GM23338 (cell line): ENCODE results near the gene LYZL6. TPM values are rescaled to one million over a fixed set of nuclear protein-coding genes. Genes with fewer than 3 reads are reported as not detected.

Source experiments
- ATAC-seq: fragments of 200-7000 bp; cut with Tn5 transposase; 3 replicates; pipeline ENCODE4 v1.9.1; 2020
- DNase-seq: peaks from one replicate; pipeline ENCODE4 v3.0.0-alpha.2; 2015; ENCODE audit warnings: low spot score
- H2AFZ ChIP-seq: fragments of 200-600 bp; sonication (generic); 2 replicates; pipeline ENCODE4 v1.8.0; 2016; ENCODE audit warnings: antibody characterized with exemption, mild to moderate bottlenecking, moderate library complexity
- H3F3A ChIP-seq: fragments of 200-600 bp; sonication (generic); replicated peaks from 2 replicates; pipeline ENCODE4 v1.8.0; 2017; ENCODE audit warnings: antibody characterized with exemption, mixed run types, low read depth
- H3K27ac ChIP-seq: fragments of 200-600 bp; sonication (generic); 2 replicates; pipeline ENCODE4 v1.6.1; 2016; ENCODE audit warnings: low read depth
- H3K27me3 ChIP-seq: fragments of 200-600 bp; sonication (generic); 2 replicates; pipeline ENCODE4 v1.8.0; 2016; ENCODE audit warnings: mild to moderate bottlenecking, mixed run types, moderate library complexity; ENCODE audit not compliant: insufficient read depth
- H3K36me3 ChIP-seq: fragments of 200-600 bp; sonication (generic); 2 replicates; pipeline ENCODE4 v1.8.0; 2016; ENCODE audit warnings: mild to moderate bottlenecking; ENCODE audit not compliant: insufficient read depth
- H3K4me1 ChIP-seq: fragments of 200-600 bp; sonication (generic); 2 replicates; pipeline ENCODE4 v1.8.0; 2016; ENCODE audit warnings: mild to moderate bottlenecking, moderate library complexity; ENCODE audit not compliant: insufficient read depth
- H3K4me2 ChIP-seq: fragments of 200-600 bp; sonication (generic); 2 replicates; pipeline ENCODE4 v1.7.1; 2017; ENCODE audit warnings: mixed run types
- H3K4me3 ChIP-seq: fragments of 200-600 bp; sonication (generic); 2 replicates; pipeline ENCODE4 v1.6.1; 2016; ENCODE audit warnings: mixed run types
- H3K79me2 ChIP-seq: fragments of 200-600 bp; sonication (generic); replicated peaks from 2 replicates; pipeline ENCODE4 v1.8.0; 2017; ENCODE audit warnings: mild to moderate bottlenecking; ENCODE audit not compliant: insufficient read depth
- H3K9me2 ChIP-seq: fragments of 200-600 bp; sonication (generic); 2 replicates; pipeline ENCODE4 v1.8.0; 2017; ENCODE audit not compliant: insufficient read depth
- H4K20me1 ChIP-seq: fragments of 200-600 bp; sonication (generic); replicated peaks from 2 replicates; pipeline ENCODE4 v1.8.0; 2017; ENCODE audit warnings: mild to moderate bottlenecking; ENCODE audit not compliant: insufficient read depth
- H3K27ac Mint-ChIP-seq: 2 replicates; pipeline ENCODE4 v1.8.0; 2020; ENCODE audit warnings: inconsistent platforms, mild to moderate bottlenecking, moderate library complexity, mixed read lengths
- H3K27me3 Mint-ChIP-seq: 3 replicates; pipeline ENCODE4 v1.8.0; 2022; ENCODE audit warnings: low read depth, mild to moderate bottlenecking, moderate library complexity, mixed read lengths, inconsistent platforms; ENCODE audit not compliant: insufficient read depth, poor library complexity
- H3K36me3 Mint-ChIP-seq: 3 replicates; pipeline ENCODE4 v1.8.0; 2021; ENCODE audit warnings: low read depth, mild to moderate bottlenecking, inconsistent platforms, moderate library complexity, mixed read lengths
- H3K4me1 Mint-ChIP-seq: 3 replicates; pipeline ENCODE4 v1.8.0; 2020; ENCODE audit warnings: mild to moderate bottlenecking, inconsistent platforms, mixed read lengths
- H3K4me3 Mint-ChIP-seq: 3 replicates; pipeline ENCODE4 v1.8.0; 2021; ENCODE audit warnings: moderate library complexity, mild to moderate bottlenecking, inconsistent platforms, mixed read lengths
- H3K9me3 Mint-ChIP-seq: 3 replicates; pipeline ENCODE4 v1.8.0; 2020; ENCODE audit warnings: moderate library complexity, mild to moderate bottlenecking, inconsistent platforms, mixed read lengths
- CREB1 ChIP-seq: fragments of 250-450 bp; sonication (Bioruptor Pico); IDR thresholded peaks from 2 replicates; pipeline ENCODE4 v1.5.0; 2020; ENCODE audit warnings: low read depth, mild to moderate bottlenecking, moderate library complexity
- EZH2 ChIP-seq: fragments of 200-600 bp; sonication (generic); IDR thresholded peaks from one replicate; pipeline ENCODE4 v1.8.0; 2017; ENCODE audit warnings: antibody characterized with exemption, mild to moderate bottlenecking, low read depth; ENCODE audit not compliant: unreplicated experiment
- NANOG ChIP-seq: IDR thresholded peaks from 2 replicates; pipeline ENCODE4 v1.6.1; 2016; ENCODE audit warnings: antibody characterized with exemption, borderline replicate concordance
- POLR2AphosphoS5 ChIP-seq: IDR thresholded peaks from 2 replicates; pipeline ENCODE4 v1.6.1; 2016; ENCODE audit warnings: antibody characterized with exemption, low read depth
- STAT1 ChIP-seq: IDR thresholded peaks from one replicate; pipeline ENCODE4 v1.6.1; 2016; ENCODE audit warnings: antibody characterized with exemption; ENCODE audit not compliant: unreplicated experiment
- ZNF114 ChIP-seq: fragments of 250-450 bp; sonication (Bioruptor Pico); IDR thresholded peaks from 2 replicates; pipeline ENCODE4 v1.5.0; 2020; ENCODE audit warnings: mild to moderate bottlenecking, moderate library complexity
- ZNF331 ChIP-seq: fragments of 250-450 bp; sonication (Bioruptor Pico); IDR thresholded peaks from 2 replicates; pipeline ENCODE4 v1.5.0; 2020; ENCODE audit warnings: low read depth, mild to moderate bottlenecking, moderate library complexity
- polyA plus RNA-seq: library from polyadenylated mRNA; unstranded; fragments of >200 nt; fragmentation: Nextera tagmentation; extraction: Ambion mirVana; gene quantifications from 2 replicates; pipeline ENCODE4 v1.2.1, GENCODE V29; 2016
- total RNA-seq: library from RNA; depleted of rRNA; stranded (reverse); fragments of >200 nt; shearing (Covaris generic); gene quantifications from 2 replicates; pipeline ENCODE4 v1.2.3, GENCODE V29; 2014
- TF ChIP-seq, protein P1 (sequence below): IDR thresholded peaks from 2 replicates; pipeline ENCODE4 v1.6.1; 2016; ENCODE audit warnings: antibody characterized with exemption
- TF ChIP-seq, protein P2 (sequence below): fragments of 250-450 bp; sonication (Bioruptor Pico); IDR thresholded peaks from 2 replicates; pipeline ENCODE4 v1.5.0; 2020; ENCODE audit warnings: mild to moderate bottlenecking, moderate library complexity

The LYZL6 gene
- total and polyA plus RNA-seq, 2 experiments from 2014 or later: not detected

DNA sequence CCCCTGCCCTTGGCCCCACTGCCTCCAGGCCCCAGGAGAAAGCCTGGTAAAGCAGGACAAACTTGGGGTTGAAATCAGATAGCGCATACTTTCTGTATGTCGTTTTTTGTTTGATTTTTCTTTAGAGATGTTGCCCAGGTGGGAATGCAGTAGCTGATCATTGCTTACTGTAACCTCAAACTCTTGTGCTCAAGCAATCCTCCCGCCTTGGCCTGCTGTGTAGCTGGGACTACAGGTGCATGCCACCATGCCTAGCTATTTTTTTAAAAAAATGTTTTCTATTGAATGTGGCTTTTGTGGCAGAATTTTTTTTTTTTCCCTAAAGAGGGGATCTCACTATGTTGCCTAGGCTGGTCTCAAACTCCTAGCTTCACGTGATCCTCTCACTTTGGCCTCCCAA is 52.2 kb downstream of the LYZL6 start:
- no peak for ATAC-seq
- Histone ChIP-seq H3K36me3 (no peaks in the 10 kb centered on the region), H3K4me2 (no peak overlapping the region; the same call in 1 of the 2 replicates), H3K4me1 (no peaks in the 10 kb centered on the region; the same call in 1 of the 2 replicates), H3K27me3 (no peaks in the 10 kb centered on the region), H3F3A (no peaks in the 10 kb centered on the region), H2AFZ (no peak overlapping the region), H3K9me2 (no peaks in the 10 kb centered on the region), H3K27ac (no peak overlapping the region), H3K4me3 (no peak overlapping the region), H3K79me2 (no peaks in the 10 kb centered on the region), H4K20me1 (no peaks in the 10 kb centered on the region)
- no peak for TF ChIP-seq ZNF331 (CRISPR knock-in tag)
- TF ChIP-seq, protein P1, sequence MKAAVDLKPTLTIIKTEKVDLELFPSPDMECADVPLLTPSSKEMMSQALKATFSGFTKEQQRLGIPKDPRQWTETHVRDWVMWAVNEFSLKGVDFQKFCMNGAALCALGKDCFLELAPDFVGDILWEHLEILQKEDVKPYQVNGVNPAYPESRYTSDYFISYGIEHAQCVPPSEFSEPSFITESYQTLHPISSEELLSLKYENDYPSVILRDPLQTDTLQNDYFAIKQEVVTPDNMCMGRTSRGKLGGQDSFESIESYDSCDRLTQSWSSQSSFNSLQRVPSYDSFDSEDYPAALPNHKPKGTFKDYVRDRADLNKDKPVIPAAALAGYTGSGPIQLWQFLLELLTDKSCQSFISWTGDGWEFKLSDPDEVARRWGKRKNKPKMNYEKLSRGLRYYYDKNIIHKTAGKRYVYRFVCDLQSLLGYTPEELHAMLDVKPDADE: no peak
- TF ChIP-seq EZH2: no peak
- TF ChIP-seq ZNF114 (CRISPR knock-in tag): no peak
- TF ChIP-seq NANOG: no peak
- no peak for TF ChIP-seq POLR2AphosphoS5
- TF ChIP-seq STAT1: no peak
- TF ChIP-seq, protein P2, sequence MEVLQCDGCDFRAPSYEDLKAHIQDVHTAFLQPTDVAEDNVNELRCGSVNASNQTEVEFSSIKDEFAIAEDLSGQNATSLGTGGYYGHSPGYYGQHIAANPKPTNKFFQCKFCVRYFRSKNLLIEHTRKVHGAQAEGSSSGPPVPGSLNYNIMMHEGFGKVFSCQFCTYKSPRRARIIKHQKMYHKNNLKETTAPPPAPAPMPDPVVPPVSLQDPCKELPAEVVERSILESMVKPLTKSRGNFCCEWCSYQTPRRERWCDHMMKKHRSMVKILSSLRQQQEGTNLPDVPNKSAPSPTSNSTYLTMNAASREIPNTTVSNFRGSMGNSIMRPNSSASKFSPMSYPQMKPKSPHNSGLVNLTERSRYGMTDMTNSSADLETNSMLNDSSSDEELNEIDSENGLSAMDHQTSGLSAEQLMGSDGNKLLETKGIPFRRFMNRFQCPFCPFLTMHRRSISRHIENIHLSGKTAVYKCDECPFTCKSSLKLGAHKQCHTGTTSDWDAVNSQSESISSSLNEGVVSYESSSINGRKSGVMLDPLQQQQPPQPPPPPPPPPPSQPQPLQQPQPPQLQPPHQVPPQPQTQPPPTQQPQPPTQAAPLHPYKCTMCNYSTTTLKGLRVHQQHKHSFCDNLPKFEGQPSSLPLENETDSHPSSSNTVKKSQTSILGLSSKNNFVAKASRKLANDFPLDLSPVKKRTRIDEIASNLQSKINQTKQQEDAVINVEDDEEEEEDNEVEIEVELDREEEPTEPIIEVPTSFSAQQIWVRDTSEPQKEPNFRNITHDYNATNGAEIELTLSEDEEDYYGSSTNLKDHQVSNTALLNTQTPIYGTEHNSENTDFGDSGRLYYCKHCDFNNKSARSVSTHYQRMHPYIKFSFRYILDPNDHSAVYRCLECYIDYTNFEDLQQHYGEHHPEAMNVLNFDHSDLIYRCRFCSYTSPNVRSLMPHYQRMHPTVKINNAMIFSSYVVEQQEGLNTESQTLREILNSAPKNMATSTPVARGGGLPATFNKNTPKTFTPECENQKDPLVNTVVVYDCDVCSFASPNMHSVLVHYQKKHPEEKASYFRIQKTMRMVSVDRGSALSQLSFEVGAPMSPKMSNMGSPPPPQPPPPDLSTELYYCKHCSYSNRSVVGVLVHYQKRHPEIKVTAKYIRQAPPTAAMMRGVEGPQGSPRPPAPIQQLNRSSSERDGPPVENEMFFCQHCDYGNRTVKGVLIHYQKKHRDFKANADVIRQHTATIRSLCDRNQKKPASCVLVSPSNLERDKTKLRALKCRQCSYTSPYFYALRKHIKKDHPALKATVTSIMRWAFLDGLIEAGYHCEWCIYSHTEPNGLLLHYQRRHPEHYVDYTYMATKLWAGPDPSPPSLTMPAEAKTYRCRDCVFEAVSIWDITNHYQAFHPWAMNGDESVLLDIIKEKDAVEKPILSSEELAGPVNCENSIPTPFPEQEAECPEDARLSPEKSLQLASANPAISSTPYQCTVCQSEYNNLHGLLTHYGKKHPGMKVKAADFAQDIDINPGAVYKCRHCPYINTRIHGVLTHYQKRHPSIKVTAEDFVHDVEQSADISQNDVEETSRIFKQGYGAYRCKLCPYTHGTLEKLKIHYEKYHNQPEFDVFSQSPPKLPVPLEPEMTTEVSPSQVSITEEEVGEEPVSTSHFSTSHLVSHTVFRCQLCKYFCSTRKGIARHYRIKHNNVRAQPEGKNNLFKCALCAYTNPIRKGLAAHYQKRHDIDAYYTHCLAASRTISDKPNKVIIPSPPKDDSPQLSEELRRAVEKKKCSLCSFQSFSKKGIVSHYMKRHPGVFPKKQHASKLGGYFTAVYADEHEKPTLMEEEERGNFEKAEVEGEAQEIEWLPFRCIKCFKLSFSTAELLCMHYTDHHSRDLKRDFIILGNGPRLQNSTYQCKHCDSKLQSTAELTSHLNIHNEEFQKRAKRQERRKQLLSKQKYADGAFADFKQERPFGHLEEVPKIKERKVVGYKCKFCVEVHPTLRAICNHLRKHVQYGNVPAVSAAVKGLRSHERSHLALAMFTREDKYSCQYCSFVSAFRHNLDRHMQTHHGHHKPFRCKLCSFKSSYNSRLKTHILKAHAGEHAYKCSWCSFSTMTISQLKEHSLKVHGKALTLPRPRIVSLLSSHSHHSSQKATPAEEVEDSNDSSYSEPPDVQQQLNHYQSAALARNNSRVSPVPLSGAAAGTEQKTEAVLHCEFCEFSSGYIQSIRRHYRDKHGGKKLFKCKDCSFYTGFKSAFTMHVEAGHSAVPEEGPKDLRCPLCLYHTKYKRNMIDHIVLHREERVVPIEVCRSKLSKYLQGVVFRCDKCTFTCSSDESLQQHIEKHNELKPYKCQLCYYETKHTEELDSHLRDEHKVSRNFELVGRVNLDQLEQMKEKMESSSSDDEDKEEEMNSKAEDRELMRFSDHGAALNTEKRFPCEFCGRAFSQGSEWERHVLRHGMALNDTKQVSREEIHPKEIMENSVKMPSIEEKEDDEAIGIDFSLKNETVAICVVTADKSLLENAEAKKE (CRISPR knock-in tag): no peak
- TF ChIP-seq CREB1 (CRISPR knock-in tag): no peak
- Mint-ChIP-seq H3K36me3 (no peaks in the 10 kb centered on the region), H3K4me1 (peaks cover 18% of the 10 kb centered on the region), H3K27ac (no peak overlapping the region), H3K4me3 (no peak overlapping the region), H3K9me3 (no peaks in the 10 kb centered on the region), H3K27me3 (no peaks in the 10 kb centered on the region)
- DNase-seq: no peak
